ENCODE measurements around the gene ANGPTL7.
"Not testable (repeated sequence)": the region's sequence is repeated elsewhere in the genome, so short reads cannot be mapped to it uniquely, and the experiment has no call there.

The ANGPTL7 gene, protein sequence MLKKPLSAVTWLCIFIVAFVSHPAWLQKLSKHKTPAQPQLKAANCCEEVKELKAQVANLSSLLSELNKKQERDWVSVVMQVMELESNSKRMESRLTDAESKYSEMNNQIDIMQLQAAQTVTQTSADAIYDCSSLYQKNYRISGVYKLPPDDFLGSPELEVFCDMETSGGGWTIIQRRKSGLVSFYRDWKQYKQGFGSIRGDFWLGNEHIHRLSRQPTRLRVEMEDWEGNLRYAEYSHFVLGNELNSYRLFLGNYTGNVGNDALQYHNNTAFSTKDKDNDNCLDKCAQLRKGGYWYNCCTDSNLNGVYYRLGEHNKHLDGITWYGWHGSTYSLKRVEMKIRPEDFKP

DNA sequence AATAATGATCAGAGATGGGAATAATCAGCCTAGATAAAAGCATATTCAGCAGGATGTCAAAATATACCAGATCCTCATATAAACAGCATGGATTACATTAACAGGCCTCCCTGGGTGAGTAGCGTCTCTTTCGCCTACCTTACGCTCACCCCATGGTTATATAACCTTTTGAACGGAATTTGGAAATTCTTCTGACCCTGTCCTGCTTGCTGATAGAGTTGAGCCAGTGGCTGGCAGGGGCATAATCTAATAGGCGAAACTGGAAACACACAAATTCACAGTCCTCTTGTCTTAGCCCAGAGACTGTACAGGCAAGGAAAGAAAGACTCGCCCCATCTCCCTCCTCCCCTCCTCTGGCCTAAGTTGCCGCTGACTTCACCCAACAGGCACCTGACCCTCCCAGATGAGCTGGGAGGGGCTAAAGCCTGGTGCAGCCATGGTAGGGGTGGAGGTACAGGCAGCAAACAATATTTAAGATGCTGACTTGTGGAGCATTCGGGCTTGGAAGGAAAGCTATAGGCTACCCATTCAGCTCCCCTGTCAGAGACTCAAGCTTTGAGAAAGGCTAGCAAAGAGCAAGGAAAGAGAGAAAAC, at the start of gene ANGPTL7:
Gene ANGPTL7, plus strand, starts transcription at position 498 of the 594 bp plus-strand sequence. CDS start 225 bp downstream, outside the sequence.
- no peak for DNase-seq

DNA sequence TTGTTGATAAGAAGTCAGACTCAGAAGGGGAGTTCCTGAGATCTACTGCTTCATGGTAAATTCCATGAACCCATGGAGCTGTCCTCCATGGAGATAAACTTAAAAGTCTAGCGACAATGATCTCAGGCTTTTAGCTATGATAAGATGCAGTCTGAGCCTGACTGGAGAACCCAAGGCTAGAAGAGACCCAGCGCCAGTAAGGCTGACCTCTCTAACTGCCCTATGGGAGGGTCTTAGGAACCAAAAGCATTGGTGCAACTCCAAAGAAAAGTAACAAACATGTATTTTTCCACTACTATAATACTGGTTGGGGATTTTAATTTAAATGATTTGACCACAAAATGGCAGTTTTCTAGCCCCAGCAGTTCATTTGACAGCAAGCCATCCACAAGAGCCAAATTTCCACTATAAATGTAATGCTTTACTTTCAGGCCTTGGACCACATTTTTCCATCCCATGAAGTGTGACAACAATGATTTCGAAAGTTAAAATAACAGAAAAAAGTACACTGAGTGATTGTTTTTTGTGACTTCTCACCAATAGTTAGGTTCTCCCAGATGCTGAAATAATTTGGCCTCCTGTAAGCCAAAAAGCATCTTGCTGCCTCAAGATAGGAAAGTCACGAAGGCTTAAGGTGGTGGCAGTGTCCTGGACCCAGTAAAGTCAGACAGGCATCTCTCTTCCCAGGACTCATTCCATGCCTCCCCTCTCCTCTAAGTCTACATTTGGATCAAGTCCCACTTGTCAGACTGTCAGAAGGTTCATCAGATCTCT, 46.4 kb upstream of the ANGPTL7 start:
- DNase-seq, result no peak

DNA sequence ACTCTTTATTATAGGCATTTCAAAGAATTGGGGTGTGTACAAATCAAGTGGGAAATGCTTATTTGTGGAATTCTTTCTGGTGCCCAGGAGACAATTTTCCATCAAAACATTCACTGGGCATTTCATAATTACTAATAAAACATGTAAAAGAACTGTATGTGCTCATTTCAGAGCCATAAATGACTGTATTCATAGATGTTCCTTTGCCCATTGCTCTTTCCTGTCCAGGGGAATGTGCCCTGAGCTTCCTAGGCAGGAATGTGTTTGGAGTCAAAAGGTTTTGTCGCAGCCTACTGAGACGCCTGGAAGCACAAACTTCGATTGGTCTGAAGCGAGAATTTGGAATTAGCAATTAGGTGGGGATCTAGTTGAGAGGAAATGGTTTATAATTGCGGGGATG, 45.8 kb upstream of the ANGPTL7 start:
- no peak for DNase-seq

DNA sequence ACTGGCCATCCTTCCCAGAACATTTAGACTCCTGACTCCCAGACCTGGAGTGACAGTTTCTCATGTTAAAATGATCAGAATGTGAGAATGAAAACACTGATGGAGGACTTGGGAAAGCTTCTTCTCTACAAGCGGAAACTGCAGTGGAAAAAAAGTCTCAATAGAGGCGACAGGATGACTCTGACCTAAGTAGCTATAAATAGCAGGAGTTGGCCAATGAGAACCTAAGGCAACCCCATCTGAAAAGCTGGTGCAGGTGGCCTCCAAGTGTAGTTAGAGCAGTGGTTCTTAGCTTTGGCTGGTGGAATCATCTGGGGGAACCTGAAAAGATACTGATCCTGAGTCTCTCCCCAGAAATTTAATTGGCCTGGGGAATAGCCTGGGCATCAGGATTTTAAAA, 45.2 kb upstream of the ANGPTL7 start:
- no peak for DNase-seq

DNA sequence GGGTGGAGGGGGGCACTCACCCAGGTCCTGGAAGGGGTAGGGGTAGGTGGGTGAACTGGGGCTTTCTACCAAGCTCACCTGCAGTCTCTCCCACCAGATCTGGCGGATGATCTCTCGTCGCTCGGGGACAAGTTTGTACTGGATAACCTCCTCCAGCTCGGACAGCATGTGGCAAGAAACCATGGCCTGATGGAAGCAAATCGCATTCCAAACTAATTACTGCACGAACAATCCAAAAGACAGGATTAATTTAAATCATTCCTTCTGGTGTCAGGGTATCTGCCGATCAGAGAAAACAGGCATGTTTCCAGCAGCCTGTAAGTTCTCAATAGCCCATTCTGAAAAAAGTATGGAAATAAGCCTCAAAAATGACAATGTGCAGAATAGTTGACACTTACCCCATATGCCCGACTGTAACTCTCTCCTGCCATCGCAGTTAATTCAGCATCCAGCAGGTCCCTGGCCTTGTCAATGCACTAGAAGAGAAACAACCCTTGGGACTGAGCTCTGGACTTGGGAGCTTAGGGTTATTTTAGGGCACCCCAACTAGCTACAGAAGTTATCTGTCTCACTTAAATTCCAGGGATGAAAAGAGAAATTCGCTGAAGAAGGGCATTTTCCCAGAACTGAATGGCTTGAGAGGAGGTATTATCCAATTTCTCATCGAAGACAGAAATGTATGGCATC, 44.4 kb upstream of the ANGPTL7 start:
- no peak for DNase-seq

DNA sequence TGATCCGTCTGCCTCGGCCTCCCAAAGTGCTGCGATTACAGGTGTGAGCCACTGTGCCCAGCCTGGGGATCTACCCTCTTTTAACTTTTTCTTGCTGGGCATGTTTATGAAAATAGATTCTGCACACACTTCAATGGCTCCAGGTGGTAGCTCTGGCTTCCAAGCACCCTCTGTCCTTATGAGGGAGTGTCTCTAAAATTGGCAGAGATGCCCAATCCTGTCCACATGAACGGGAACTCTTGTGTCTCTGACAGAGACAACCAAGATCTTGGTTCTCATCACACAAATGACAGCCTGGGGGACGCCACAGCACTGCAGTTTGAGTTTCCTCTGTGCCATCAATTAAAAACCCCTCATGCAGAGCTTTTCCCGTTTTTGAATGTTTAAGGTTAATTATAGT, 43.4 kb upstream of the ANGPTL7 start:
- no peak for DNase-seq

DNA sequence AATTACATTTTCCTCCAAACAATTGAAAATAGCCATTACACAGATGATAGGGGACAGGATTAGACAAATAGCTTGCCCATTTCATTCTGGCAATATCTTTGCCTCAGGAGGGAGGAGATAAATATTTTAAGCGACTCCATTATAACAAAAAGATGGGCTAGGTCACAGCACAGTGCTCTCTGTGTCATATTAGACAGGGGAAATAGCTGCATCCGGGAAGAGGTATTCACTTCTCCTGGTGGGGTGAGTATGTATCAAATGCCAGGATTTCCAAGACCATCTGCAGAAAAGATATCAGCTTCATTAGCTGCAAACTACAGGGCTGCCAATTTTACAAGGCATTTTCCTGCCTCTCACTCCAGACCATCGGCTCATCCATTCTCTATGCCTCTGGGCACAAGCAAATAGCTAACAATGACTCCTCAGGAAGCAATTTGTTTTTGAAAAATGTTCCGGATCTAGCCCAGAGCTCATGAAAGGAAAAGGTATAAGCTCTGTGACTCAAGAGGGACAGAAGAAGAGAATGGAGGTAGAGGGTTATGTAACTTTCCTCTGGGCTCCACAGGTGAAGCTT, 41.9 kb upstream of the ANGPTL7 start:
- DNase-seq, result no peak

DNA sequence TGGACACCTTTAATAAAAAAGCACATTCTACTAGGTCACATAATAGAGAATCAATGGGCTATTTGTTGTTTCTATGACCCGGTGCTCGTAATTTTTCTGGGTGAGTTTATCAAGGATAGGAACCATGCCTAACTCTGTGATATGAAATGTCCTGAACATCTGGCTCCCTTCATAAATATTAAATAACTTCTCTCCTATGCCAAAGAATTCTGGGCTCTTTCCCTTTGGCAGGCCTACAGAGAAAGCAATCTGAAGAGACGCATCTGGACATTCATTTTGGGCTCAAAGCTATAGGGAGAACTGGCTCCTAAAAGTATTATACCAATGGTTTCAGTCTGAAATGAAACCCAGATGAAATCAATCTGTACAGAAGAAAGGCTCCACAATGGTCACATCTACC, 38.8 kb upstream of the ANGPTL7 start:
- no peak for DNase-seq

DNA sequence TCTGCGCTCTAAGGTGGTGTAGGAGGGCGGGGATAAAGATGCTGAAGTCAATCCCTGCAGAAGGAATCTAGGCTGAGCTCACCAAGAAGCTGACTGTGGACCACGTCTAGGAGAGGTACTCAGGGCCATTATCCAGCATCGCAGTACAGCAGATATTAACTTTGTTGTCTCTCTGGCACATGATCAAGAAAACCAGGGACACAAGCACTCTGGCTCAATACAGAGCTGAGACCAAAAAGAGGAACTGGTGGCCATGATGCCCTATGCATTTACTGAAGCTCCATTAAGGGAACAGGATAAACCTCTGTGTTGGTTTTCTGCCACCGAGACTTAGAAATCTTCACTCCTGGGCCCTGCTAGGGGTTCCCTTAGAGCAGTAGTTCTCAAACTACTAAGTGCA, 38.0 kb upstream of the ANGPTL7 start:
- no peak for DNase-seq

DNA sequence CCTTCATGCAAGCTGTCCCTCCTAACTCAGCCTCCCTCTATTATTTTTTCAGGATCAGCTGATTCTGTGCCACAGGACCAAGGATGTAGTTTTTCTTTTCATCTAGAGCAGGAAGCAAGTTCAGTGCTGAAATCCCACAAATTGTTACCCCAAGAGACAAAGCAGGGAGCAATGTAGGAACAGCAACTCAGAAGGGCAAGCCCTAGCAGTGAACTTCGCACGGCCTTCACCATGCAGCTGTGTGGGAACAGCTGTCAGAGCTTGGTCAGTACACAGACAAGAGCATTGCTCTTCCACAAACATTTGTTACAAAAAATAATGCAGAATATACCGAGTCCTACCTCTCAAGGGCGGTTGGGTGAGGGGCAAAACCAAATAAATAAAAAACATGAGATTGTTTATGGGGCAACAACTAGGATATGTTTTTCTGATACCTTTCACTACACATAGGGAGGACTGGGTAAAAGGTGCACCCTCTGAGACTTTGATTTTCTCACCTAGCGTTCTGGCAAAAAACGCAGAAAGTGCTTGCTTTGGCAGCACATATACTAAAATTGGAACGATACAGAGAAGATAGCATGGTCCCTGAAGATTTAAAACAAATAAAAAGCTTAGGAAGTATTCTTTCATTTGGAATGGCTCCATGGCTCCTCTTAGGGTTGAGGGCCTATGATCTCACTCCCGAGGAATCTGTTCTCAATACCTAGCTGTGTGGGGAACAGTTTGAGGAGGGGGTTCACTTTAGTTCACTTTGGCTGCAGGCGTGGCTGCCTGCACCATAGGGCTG, 37.1 kb upstream of the ANGPTL7 start:
- DNase-seq, result no peak

DNA sequence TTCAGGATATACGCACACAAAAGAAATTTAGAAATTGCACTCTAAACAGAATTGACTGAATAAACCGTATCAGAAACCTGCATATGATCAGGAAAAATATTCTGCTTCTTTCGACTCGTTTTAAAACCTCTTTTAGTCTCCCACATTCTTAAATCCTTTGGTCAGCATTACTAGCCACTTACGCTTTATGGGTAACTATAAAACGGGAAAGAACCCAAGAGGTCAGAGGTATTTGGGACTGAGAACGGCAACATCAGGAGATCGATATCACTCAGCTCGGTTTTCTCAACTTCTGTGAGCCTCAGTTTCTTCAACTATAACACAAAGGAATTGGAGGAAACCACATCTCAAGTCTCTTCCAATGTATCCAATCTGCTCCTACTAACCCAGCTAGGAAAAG, 36.4 kb upstream of the ANGPTL7 start:
- DNase-seq, result no peak

DNA sequence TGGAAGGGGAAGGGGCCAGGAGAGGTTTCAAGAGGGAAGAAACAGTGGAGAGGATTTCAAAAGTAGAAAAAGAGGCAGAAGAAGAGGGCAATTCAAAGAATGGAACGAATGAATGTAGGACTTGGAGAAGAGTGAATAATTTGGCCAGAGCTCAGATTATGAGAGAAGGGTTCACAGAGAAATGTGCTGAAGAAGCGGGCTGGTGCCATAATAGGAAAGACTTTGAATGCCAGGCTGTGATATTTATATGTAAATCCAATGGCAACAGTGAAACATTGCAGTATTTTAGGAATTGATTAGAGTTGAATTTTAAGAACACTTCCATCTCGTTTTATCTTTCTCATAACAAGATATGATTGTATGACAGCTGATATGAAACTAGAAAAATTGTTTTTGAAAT, 36.0 kb upstream of the ANGPTL7 start:
- no peak for DNase-seq

DNA sequence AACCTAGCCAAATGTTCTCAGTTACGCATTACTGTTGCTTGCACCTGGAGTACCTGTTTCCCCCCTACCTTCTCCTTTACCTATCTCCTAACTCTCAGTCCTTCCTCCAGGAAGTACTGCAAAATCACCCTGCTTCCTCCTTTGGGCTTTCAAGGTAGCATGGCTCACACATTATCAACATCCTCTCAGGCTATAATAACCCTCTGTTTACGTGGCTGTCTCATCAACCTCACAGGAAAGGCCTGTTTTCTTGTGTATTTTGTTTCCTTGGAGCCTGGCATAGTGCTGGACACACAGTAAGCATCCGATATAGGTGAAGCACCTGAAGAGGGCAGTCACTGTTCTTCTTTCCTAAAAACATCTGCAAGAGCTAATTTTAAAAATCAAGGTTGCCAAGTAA, 32.7 kb upstream of the ANGPTL7 start:
- DNase-seq, result no peak

DNA sequence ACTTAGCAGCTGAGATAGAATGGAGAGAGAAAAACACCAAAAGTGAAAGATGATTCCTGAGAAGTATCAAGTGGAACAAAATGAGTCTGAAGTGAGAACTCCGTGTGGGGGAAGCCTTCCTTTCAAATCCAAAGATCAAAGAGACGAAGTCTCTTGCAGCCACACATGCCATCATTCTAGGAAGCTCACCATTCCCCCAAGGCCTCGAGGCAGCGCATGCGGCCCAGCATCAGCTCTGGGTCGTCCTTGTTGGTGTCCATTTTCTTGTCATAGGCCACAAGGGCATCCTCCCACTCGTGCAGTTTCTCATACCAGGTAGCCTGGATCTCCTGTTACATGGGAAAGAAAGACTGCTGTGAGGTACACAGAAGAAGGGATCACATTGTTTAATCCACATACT, 32.2 kb upstream of the ANGPTL7 start:
- no peak for DNase-seq

DNA sequence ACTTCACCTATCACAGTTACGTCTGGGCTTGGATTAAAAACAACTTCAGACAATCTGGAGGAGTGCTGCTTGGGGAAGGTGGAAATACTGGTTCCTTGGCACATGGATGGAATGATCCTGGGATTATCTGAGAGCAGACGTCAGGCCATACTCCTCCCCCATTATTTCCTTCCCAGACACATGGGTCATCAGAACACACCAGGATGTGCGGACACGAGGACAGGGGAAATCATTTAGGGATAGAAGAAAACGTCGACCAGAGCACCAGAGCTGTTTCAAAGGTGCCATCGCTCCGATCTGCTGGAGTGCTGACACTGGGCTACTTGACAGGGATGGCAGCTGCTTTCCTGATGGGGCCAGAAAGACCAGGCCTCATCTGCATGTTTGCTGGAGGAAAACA, 31.8 kb upstream of the ANGPTL7 start:
- DNase-seq, result no peak

DNA sequence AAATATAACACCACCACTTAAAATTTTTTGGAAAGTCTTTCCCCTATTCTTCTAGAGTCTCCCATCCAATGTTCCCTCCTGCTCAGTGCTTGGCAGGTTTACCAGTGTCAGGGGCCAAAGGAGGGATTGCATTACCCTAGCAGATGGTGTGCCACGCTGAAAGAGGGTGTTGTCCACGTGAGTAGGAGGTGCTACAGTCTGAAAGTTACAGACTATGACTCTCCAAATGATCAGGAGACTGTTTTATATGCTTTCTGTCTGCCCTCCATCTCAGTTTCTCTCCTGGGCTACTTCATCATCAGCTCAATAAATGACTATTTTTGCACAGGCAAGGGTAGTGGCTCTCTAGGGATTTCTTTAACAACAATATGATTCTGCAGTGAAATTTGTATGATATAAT, 31.3 kb upstream of the ANGPTL7 start:
- DNase-seq, result no peak

DNA sequence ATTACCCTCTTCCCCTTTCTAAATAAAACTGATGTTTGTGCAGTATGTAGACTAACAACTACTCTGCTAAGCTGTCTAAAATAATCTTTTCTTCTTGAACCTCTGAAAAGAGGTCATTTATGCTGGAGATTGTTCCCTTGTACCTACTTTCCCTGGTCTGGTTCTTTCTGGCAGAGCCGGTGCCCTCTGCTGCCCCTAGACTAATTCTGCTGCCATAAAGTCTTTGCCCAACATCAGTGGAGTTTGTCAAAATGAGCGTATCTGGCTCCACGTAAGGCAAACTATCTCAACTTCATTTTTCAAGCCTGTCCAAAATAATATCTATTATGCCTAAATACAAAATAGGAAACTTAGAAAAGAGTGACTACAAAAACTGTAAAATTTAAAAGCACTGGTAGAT, 30.9 kb upstream of the ANGPTL7 start:
- no peak for DNase-seq

DNA sequence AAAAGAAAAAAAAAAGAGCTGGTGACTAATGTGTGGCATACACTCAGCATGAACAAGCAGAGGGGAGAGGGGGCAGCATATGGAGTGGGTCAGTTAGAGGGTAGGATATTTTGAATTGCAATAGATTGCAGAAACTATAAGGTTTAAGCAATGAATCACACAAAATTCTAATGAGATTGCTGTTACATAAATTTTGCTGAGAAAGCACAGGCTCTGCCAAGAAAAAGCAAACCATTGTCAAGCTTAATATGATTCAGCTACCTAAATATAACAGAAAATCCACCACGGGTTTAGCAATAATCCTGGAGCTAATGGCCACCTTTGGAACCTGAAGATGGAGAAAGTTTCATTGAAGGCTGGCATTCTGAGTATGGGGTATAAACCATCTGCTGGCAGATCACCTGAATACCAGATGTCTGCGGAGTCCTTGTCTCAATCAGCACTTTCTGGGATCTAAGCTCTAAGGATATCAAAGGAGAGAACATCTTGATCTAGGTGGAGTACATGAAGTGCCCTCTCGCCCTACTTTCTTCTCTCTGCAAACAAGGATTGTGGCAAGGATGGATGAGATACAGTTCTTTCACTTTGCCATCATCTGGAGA, 30.3 kb upstream of the ANGPTL7 start:
- DNase-seq, result no peak

DNA sequence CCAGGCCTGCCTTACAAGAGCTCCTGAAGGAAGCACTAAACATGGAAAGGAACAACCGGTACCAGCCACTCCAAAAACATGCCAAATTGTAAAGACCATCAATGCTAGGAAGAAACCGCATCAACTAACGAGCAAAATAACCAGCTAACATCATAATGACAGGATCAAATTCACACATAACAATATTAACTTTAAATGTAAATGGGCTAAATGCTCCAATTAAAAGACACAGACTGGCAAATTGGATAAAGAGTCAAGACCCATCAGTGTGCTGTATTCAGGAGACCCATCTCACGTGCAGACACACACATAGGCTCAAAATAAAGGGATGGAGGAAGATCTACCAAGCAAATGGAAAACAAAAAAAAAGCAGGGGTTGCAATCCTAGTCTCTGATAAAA, 26.4 kb upstream of the ANGPTL7 start:
- not testable (repeated sequence) for DNase-seq

DNA sequence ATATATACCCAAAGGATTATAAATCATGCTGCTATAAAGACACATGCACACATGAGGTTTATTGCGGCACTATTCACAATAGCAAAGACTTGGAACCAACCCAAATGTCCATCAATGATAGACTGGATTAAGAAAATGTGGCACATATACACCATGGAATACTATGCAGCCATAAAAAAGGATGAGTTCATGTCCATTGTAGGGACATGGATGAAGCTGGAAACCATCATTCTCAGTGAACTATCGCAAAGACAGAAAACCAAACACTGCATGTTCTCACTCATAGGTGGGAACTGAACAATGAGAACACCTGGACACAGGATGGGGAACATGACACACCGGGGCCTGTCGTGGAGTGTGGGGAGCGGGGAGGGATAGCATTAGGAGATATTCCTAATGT, 22.4 kb upstream of the ANGPTL7 start:
- DNase-seq, result not testable (repeated sequence)

DNA sequence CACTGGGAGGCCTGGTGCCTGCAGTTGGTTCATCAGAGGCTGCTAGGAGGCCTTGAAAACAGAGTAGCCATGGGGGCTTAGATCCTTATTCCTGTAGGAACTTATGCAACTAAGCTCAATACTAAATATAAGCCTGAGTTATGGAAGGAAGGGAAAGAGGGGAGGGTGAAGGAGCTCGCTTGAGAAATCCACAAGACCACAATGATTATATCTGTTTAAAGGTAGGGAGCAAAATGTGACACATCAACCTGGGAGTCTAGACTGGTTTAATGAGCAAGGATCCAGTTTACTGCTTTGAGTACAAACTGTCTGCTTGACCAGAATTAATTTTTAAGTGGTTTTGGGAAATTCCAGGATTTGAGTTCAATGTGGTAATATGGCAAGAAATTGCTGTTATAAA, 20.4 kb upstream of the ANGPTL7 start:
- no peak for DNase-seq

DNA sequence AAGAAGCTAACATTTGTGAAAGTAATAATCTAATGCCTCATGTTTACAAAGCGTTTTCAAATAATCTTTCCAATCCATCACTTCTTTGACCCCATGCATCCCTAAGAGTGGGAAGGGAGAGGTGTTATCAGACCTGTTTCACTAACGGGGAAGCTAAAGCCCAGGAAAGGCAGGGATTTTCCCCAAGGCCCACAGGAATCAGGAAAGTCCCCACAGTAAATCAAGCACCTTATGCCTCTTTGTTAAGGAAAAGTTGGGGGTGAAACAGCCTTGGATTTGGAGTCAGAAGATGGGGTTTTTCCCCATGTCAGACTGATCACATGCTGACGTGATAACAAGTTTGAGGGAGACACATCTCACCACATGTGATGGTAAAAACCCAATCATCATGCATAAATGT, 20.0 kb upstream of the ANGPTL7 start:
- DNase-seq, result no peak

All from activated naive CD4-positive, alpha-beta T cell (primary cell).